Measurements from ENCODE around the gene DNAH5. TPM values are rescaled to one million over a fixed set of nuclear protein-coding genes. Genes with fewer than 3 reads are reported as not detected.

Gene DNAH5
- total and polyA plus RNA-seq, 2 of the 8 experiments (the other 6 are each of a cell fraction or from before 2014, with no cell fraction given), result 0.30 to 0.73 TPM

DNA sequence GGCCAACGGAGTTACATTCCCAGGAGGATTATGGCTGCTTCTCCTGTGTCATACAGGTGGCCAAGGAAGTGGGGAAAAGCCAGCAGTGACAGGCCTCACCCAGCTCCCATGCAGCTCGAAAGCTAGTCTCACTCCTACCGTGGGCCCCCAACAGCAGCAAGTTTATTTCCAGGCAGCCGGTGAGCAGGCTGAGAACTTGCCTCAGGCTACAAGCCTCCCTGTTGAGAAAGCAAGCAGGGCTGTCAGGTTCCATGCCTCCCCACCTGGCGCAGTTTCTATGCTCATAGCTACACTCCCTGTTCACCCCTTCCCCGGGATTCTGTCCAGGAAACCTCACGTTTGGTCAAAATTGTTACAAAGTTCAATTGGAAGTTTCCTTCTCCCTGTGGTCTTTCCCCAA, 27.5 kb upstream of the DNAH5 start:
- Histone ChIP-seq H3K79me1 (ENCODE audit: low read depth, low read length) (no peaks in the 10 kb centered on the region), H3K4me3 (ENCODE audit: extremely low read depth in 1 of 4, insufficient read depth in 2 of 4, low read depth in 3 of 4, low read length in 4 of 4) (no peak overlapping the region), H3K14ac (ENCODE audit: insufficient read length) (no peak overlapping the region), H2BK5ac (ENCODE audit: low read depth, low read length) (no peak overlapping the region), H3K56ac (replicated peaks; ENCODE audit: insufficient read length, low read depth, low read length) (no peak overlapping the region), H2AFZ (ENCODE audit: low read length) (no peak overlapping the region), H3K27me3 (replicated peaks in 1 of 4; ENCODE audit: control insufficient read depth in 3 of 4, extremely low read depth in 1 of 4, insufficient read depth in 3 of 4, low read length in 3 of 4) (no peaks in the 10 kb centered on the region), H3K18ac (ENCODE audit: extremely low read depth, low read length) (no peak overlapping the region), H4K5ac (ENCODE audit: insufficient read length, low read depth, low read length) (no peak overlapping the region), H3K4me1 (replicated peaks in 1 of 4; ENCODE audit: control insufficient read depth in 3 of 4, insufficient read depth in 4 of 4, low read length in 3 of 4) (no peaks in the 10 kb centered on the region), H4K91ac (replicated peaks; ENCODE audit: insufficient read length, low read length) (no peak overlapping the region), H3K23me2 (ENCODE audit: low read depth, low read length) (no peaks in the 10 kb centered on the region), H3K9ac (replicated peaks in 1 of 4; ENCODE audit: extremely low read depth in 1 of 4, low read depth in 3 of 4, low read length in 3 of 4) (no peak overlapping the region), H3K23ac (ENCODE audit: insufficient read length) (no peak overlapping the region), H4K8ac (ENCODE audit: extremely low read depth, insufficient read depth, low read length) (no peak overlapping the region), H2BK20ac (ENCODE audit: low read length) (no peak overlapping the region), H3K4me2 (ENCODE audit: insufficient read depth in 1 of 2, low read depth in 2 of 2, low read length in 2 of 2) (no peak overlapping the region), H4K20me1 (replicated peaks in 1 of 2; ENCODE audit: control insufficient read depth in 1 of 2, insufficient read depth in 2 of 2, low read length in 2 of 2) (no peaks in the 10 kb centered on the region), H2BK15ac (ENCODE audit: low read length) (no peak overlapping the region), H3K79me2 (ENCODE audit: control insufficient read depth in 1 of 2, insufficient read depth in 2 of 2, low read length in 2 of 2) (no peaks in the 10 kb centered on the region), H3K27ac (ENCODE audit: low read depth, low read length) (no peak overlapping the region; the same call in 1 of the 2 replicates), H2BK120ac (replicated peaks; ENCODE audit: low read depth, low read length) (no peak overlapping the region), H3K4ac (replicated peaks; ENCODE audit: insufficient read length, low read depth, low read length) (no peak overlapping the region), H3K9me3 (ENCODE audit: insufficient read depth in 2 of 2, low read depth in 1 of 2, low read length in 1 of 2) (no peaks in the 10 kb centered on the region), H3K36me3 (ENCODE audit: control insufficient read depth in 2 of 4, insufficient read depth in 4 of 4, low read length in 3 of 4) (no peaks in the 10 kb centered on the region), H2BK12ac (ENCODE audit: low read depth, low read length) (no peak overlapping the region), H2AK5ac (ENCODE audit: low read depth, low read length) (no peak overlapping the region)
- DNase-seq (ENCODE audit: low read depth in 1 of 2, low spot score in 2 of 2) (no peak), FAIRE-seq (no peak)
- ChIA-PET POLR2A (ENCODE audit: partially characterized antibody) (no interaction called here), CTCF (ENCODE audit: partially characterized antibody) (interaction anchor here (0.6 to 1.3 kb wide), 4 partner anchors 18 to 670 kb away, joined by 3 to 4 read pairs (median 3); no protein-coding TSS in a partner anchor)
- WGBS, 2 experiments (ENCODE audit: extremely low coverage in 1 of 2, insufficient coverage in 1 of 2, insufficient read length in 1 of 2, insufficient replicate concordance in 2 of 2, low coverage in 1 of 2, low lambda C conversion rate in 2 of 2, missing lambda C conversion rate in 1 of 2), result 89% methylated on average over 7 of the region's 7 CpGs; no CpG with 5 or more reads in 1 of the 2 experiments
- TF ChIP-seq PHF8 (conservative IDR thresholded peaks at IDR 0.05; ENCODE audit: low read depth, low read length) (no peak), RNF2 (IDR thresholded peaks at IDR 0.05; ENCODE audit: borderline replicate concordance, low read depth, low read length, missing control alignments, poor library complexity, severe bottlenecking) (no peak)
- TF ChIP-seq, protein P1, sequence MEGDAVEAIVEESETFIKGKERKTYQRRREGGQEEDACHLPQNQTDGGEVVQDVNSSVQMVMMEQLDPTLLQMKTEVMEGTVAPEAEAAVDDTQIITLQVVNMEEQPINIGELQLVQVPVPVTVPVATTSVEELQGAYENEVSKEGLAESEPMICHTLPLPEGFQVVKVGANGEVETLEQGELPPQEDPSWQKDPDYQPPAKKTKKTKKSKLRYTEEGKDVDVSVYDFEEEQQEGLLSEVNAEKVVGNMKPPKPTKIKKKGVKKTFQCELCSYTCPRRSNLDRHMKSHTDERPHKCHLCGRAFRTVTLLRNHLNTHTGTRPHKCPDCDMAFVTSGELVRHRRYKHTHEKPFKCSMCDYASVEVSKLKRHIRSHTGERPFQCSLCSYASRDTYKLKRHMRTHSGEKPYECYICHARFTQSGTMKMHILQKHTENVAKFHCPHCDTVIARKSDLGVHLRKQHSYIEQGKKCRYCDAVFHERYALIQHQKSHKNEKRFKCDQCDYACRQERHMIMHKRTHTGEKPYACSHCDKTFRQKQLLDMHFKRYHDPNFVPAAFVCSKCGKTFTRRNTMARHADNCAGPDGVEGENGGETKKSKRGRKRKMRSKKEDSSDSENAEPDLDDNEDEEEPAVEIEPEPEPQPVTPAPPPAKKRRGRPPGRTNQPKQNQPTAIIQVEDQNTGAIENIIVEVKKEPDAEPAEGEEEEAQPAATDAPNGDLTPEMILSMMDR (IDR thresholded peaks at IDR 0.05; ENCODE audit: control extremely low read depth in 1 of 3, insufficient read depth in 1 of 3, low read depth in 1 of 3, low read length in 3 of 3), result no peak

Measured in H1 (cell line).